Activated CD4-positive, alpha-beta memory T cell treated with anti-CD3 and anti-CD28 coated beads for 36 hours (primary cell): ENCODE data around the gene ME3. TPM values are rescaled to one million over a fixed set of nuclear protein-coding genes. Genes with fewer than 3 reads are reported as not detected.

Source experiments
- CTCF ChIA-PET: fragments of 350-600 bp; sonication (Branson Sonifier 250); formaldehyde crosslinking; loops from one replicate; lab custom pipeline; 2021; ENCODE audit warnings: antibody characterized with exemption, inconsistent platforms; lab: Charles Lee
- POLR2A ChIA-PET: fragments of 350-600 bp; sonication (Branson Sonifier 250); formaldehyde crosslinking; loops from one replicate; lab custom pipeline; 2021; ENCODE audit warnings: antibody characterized with exemption; lab: Charles Lee
- DNase-seq: peaks from one replicate; pipeline ENCODE4 v3.0.0-alpha.2; 2020
- H3K27ac Mint-ChIP-seq: one replicate; pipeline ENCODE4 v1.8.0; 2021; ENCODE audit warnings: mixed read lengths
- H3K27me3 Mint-ChIP-seq: one replicate; pipeline ENCODE4 v1.8.0; 2021; ENCODE audit warnings: mixed read lengths
- H3K36me3 Mint-ChIP-seq: one replicate; pipeline ENCODE4 v1.8.0; 2021; ENCODE audit warnings: mixed read lengths
- H3K4me1 Mint-ChIP-seq: one replicate; pipeline ENCODE4 v1.8.0; 2021; ENCODE audit warnings: low read depth, mixed read lengths
- H3K4me3 Mint-ChIP-seq: one replicate; pipeline ENCODE4 v1.8.0; 2021; ENCODE audit warnings: mild to moderate bottlenecking, mixed read lengths
- H3K9me3 Mint-ChIP-seq: one replicate; pipeline ENCODE4 v1.8.0; 2021; ENCODE audit warnings: mixed read lengths
- intact Hi-C: fragments of 100-400 bp; cut with micrococcal nuclease; formaldehyde crosslinking; loops from one replicate; pipeline ENCODE4 v1.15.1; 2023
- total RNA-seq, 2 experiments: library from RNA; stranded (reverse); gene quantifications; one replicate each; pipeline ENCODE4 v1.2.3, GENCODE V29; 2021

Gene ME3
- total RNA-seq, 2 experiments from 2014 or later: 2.3 to 2.8 TPM

GRCh38 chr11:86453290-86454030 lies 219.0 kb downstream of the ME3 start:
- Mint-ChIP-seq H3K27ac (no peak overlapping the region), H3K4me3 (no peak overlapping the region), H3K4me1 (peaks cover 7% of the 10 kb centered on the region), H3K36me3 (no peaks in the 10 kb centered on the region), H3K9me3 (no peaks in the 10 kb centered on the region), H3K27me3 (no peaks in the 10 kb centered on the region)
- no peak for DNase-seq
- ChIA-PET CTCF (interaction anchor here (0.9 to 5.0 kb wide), 4 partner anchors 16 to 363 kb away, joined by 3 to 65 read pairs (median 16); no protein-coding TSS in a partner anchor), POLR2A (no interaction called here)
- intact Hi-C loops: loop anchor here (10.0 kb wide), 2 partner anchors 291 to 599 kb away; partner anchors contain the start of gene CCDC83

GRCh38 chr11:86449993-86450629 lies 222.3 kb downstream of the ME3 start:
- H3K27me3 Mint-ChIP-seq: no peaks in the 10 kb centered on the region
- ChIA-PET POLR2A (no interaction called here), CTCF (interaction anchor here (1.6 kb wide), 1 partner anchor 158 kb away, joined by 5 read pairs; no protein-coding TSS in a partner anchor)
- H3K4me3 Mint-ChIP-seq: no peak overlapping the region
- no peaks in the 10 kb centered on the region for H3K36me3 Mint-ChIP-seq
- peaks cover 5% of the 10 kb centered on the region for H3K4me1 Mint-ChIP-seq
- H3K27ac Mint-ChIP-seq: no peak overlapping the region
- DNase-seq: no peak
- intact Hi-C loops: loop anchor here (10.0 kb wide), 2 partner anchors 295 to 595 kb away; partner anchors contain the start of gene CCDC83
- no peaks in the 10 kb centered on the region for H3K9me3 Mint-ChIP-seq

GRCh38 chr11:86447763-86448480 lies 224.5 kb downstream of the ME3 start:
- ChIA-PET CTCF (interaction anchor here (1.8 to 2.0 kb wide), 2 partner anchors 369 to 593 kb away, joined by 5 to 7 read pairs; partner anchors contain the start of gene CCDC83), POLR2A (interaction anchor here (0.6 kb wide), 1 partner anchor 17 kb away, joined by 4 read pairs; no protein-coding TSS in a partner anchor)
- Mint-ChIP-seq H3K4me3 (no peak overlapping the region), H3K4me1 (peaks cover 15% of the 10 kb centered on the region), H3K9me3 (no peaks in the 10 kb centered on the region), H3K27me3 (no peaks in the 10 kb centered on the region), H3K27ac (peak overlapping the region; percentile 38), H3K36me3 (no peaks in the 10 kb centered on the region)
- peak; percentile 55 for DNase-seq
- intact Hi-C loops: no loop called here

- H3K4me3 Mint-ChIP-seq: no peak overlapping the region
- H3K27ac Mint-ChIP-seq: no peak overlapping the region
- peaks cover 22% of the 10 kb centered on the region for H3K4me1 Mint-ChIP-seq
- no peak for DNase-seq
- no peaks in the 10 kb centered on the region for H3K27me3 Mint-ChIP-seq
- no peaks in the 10 kb centered on the region for H3K9me3 Mint-ChIP-seq
- intact Hi-C loops: no loop called here
- no peaks in the 10 kb centered on the region for H3K36me3 Mint-ChIP-seq
- POLR2A ChIA-PET: no interaction called here
- CTCF ChIA-PET: interaction anchor here (0.6 kb wide), 1 partner anchor 161 kb away, joined by 3 read pairs; no protein-coding TSS in a partner anchor
Measured at GRCh38 chr11:86446924-86447285, 225.5 kb downstream of the ME3 start.

GRCh38 chr11:86446163-86446923 lies 226.1 kb downstream of the ME3 start:
- Mint-ChIP-seq H3K4me1 (peaks cover 22% of the 10 kb centered on the region), H3K4me3 (no peak overlapping the region), H3K27ac (no peak overlapping the region), H3K27me3 (no peaks in the 10 kb centered on the region), H3K36me3 (no peaks in the 10 kb centered on the region), H3K9me3 (no peaks in the 10 kb centered on the region)
- ChIA-PET CTCF (no interaction called here), POLR2A (no interaction called here)
- DNase-seq: peak; percentile 28
- intact Hi-C loops: no loop called here

- Mint-ChIP-seq H3K4me3 (no peak overlapping the region), H3K27ac (no peak overlapping the region), H3K4me1 (peaks cover 22% of the 10 kb centered on the region), H3K27me3 (no peaks in the 10 kb centered on the region), H3K36me3 (no peaks in the 10 kb centered on the region), H3K9me3 (no peaks in the 10 kb centered on the region)
- ChIA-PET POLR2A (no interaction called here), CTCF (no interaction called here)
- DNase-seq: no peak
- intact Hi-C loops: no loop called here
Measured at GRCh38 chr11:86444981-86445380, 227.4 kb downstream of the ME3 start.

- ChIA-PET POLR2A (no interaction called here), CTCF (no interaction called here)
- peaks cover 22% of the 10 kb centered on the region for H3K4me1 Mint-ChIP-seq
- H3K36me3 Mint-ChIP-seq: no peaks in the 10 kb centered on the region
- no peaks in the 10 kb centered on the region for H3K27me3 Mint-ChIP-seq
- intact Hi-C loops: no loop called here
- no peaks in the 10 kb centered on the region for H3K9me3 Mint-ChIP-seq
- no peak overlapping the region for H3K4me3 Mint-ChIP-seq
- DNase-seq: no peak
- H3K27ac Mint-ChIP-seq: peak overlapping the region; percentile 6
Measured at GRCh38 chr11:86443415-86443814, 229.0 kb downstream of the ME3 start.

- Mint-ChIP-seq H3K27me3 (no peaks in the 10 kb centered on the region), H3K9me3 (no peaks in the 10 kb centered on the region), H3K4me1 (peaks cover 22% of the 10 kb centered on the region), H3K27ac (no peak overlapping the region), H3K36me3 (no peaks in the 10 kb centered on the region), H3K4me3 (no peak overlapping the region)
- intact Hi-C loops: no loop called here
- ChIA-PET CTCF (no interaction called here), POLR2A (no interaction called here)
- no peak for DNase-seq
Measured at GRCh38 chr11:86442827-86443226, 229.6 kb downstream of the ME3 start.

- POLR2A ChIA-PET: no interaction called here
- H3K4me1 Mint-ChIP-seq: peaks cover 22% of the 10 kb centered on the region
- no peaks in the 10 kb centered on the region for H3K9me3 Mint-ChIP-seq
- no peaks in the 10 kb centered on the region for H3K36me3 Mint-ChIP-seq
- no peak overlapping the region for H3K4me3 Mint-ChIP-seq
- H3K27ac Mint-ChIP-seq: no peak overlapping the region
- intact Hi-C loops: no loop called here
- CTCF ChIA-PET: no interaction called here
- no peak for DNase-seq
- H3K27me3 Mint-ChIP-seq: no peaks in the 10 kb centered on the region
Measured at GRCh38 chr11:86442420-86442819, 230.0 kb downstream of the ME3 start.

- intact Hi-C loops: no loop called here
- no peak overlapping the region for H3K4me3 Mint-ChIP-seq
- POLR2A ChIA-PET: no interaction called here
- H3K27me3 Mint-ChIP-seq: no peaks in the 10 kb centered on the region
- DNase-seq: no peak
- peaks cover 17% of the 10 kb centered on the region for H3K4me1 Mint-ChIP-seq
- H3K36me3 Mint-ChIP-seq: no peaks in the 10 kb centered on the region
- no peak overlapping the region for H3K27ac Mint-ChIP-seq
- CTCF ChIA-PET: no interaction called here
- no peaks in the 10 kb centered on the region for H3K9me3 Mint-ChIP-seq
Measured at GRCh38 chr11:86440843-86441242, 231.6 kb downstream of the ME3 start.

GRCh38 chr11:86440305-86440716 lies 232.1 kb downstream of the ME3 start:
- Mint-ChIP-seq H3K27me3 (no peaks in the 10 kb centered on the region), H3K4me1 (peaks cover 17% of the 10 kb centered on the region), H3K36me3 (no peaks in the 10 kb centered on the region), H3K9me3 (no peaks in the 10 kb centered on the region), H3K4me3 (no peak overlapping the region), H3K27ac (no peak overlapping the region)
- CTCF ChIA-PET: no interaction called here
- intact Hi-C loops: no loop called here
- DNase-seq: no peak
- POLR2A ChIA-PET: no interaction called here
